GM13977 (cell line): ENCODE data around the gene COL6A3.

Experiments used
- DNase-seq: peaks from one replicate; pipeline ENCODE4 v3.0.0; 2012; ENCODE audit warnings: low spot score
- CTCF ChIP-seq: IDR thresholded peaks from 2 replicates; pipeline ENCODE4 v1.5.1; 2012; ENCODE audit warnings: mild to moderate bottlenecking, control low read depth; ENCODE audit not compliant: insufficient read depth; ENCODE audit errors: extremely low read depth, missing control alignments
- in situ Hi-C: fragments of 300-500 bp; cut with MboI; formaldehyde crosslinking; loops from one replicate; pipeline ENCODE4 v1.12.0; 2022; ENCODE audit warnings: low sequenced_read_pairs, low pct_unique_long_range_greater_than_20kb, mixed read lengths, inconsistent platforms; ENCODE audit not compliant: unreplicated experiment

The COL6A3 gene

GRCh38 chr2:237321746-237322145, 92.2 kb downstream of the COL6A3 start:
- in situ Hi-C loops: no loop called here
- no peak for TF ChIP-seq CTCF
- DNase-seq: no peak

GRCh38 chr2:237320801-237321560, 93.0 kb downstream of the COL6A3 start:
- TF ChIP-seq CTCF: no peak
- in situ Hi-C loops: no loop called here
- no peak for DNase-seq

- in situ Hi-C loops: no loop called here
- DNase-seq: no peak
- no peak for TF ChIP-seq CTCF
These were observed 94.1 kb downstream of the COL6A3 start for GRCh38 chr2:237319887-237320286.

- in situ Hi-C loops: no loop called here
- DNase-seq: no peak
- TF ChIP-seq CTCF: no peak
These were observed 94.7 kb downstream of the COL6A3 start for GRCh38 chr2:237319086-237319820.

- DNase-seq: no peak
- TF ChIP-seq CTCF: no peak
- in situ Hi-C loops: no loop called here
These were observed 97.6 kb downstream of the COL6A3 start for GRCh38 chr2:237316339-237316738.

GRCh38 chr2:237315829-237316225, 98.1 kb downstream of the COL6A3 start:
- no peak for TF ChIP-seq CTCF
- in situ Hi-C loops: no loop called here
- no peak for DNase-seq
